ENCODE results near the gene HEG1. TPM values are rescaled to one million over a fixed set of nuclear protein-coding genes. Genes with fewer than 3 reads are reported as not detected.

Gene HEG1
- total RNA-seq, 2 experiments from 2014 or later: 6.0 to 7.9 TPM

DNA sequence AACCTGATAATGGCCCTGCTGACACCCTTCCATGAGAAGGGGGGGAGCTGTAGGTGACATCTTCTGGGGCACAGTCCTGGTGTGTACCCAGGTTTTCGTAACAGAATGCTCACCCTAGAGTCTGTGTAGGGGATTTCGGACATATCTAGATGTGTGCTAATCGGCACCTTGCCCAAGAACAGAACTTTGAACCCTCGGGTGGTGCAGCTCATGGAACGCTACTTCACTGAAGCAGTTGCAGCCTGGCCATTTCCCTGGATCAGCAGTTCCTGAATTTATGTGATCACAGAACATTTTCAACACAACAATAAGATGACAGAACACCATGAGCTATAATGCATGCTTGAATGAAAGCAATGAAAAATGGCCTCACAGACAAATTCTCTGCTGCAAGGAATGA, 63.8 kb downstream of the HEG1 start:
- H3K27ac Mint-ChIP-seq: no peak overlapping the region
- H3K9me3 Mint-ChIP-seq: no peaks in the 10 kb centered on the region
- H3K4me1 Mint-ChIP-seq (ENCODE audit: low read depth): no peaks in the 10 kb centered on the region
- no peaks in the 10 kb centered on the region for H3K27me3 Mint-ChIP-seq
- no peak overlapping the region for H3K4me3 Mint-ChIP-seq
- DNase-seq: no peak
- POLR2A ChIA-PET: interaction anchor here (0.6 kb wide), 1 partner anchor 71 kb away, joined by 3 read pairs; no protein-coding TSS in a partner anchor
- CTCF ChIA-PET: interaction anchor here (0.9 kb wide), 1 partner anchor 445 kb away, joined by 3 read pairs; no protein-coding TSS in a partner anchor
- intact Hi-C loops (cut with micrococcal nuclease): no loop called here
- H3K36me3 Mint-ChIP-seq: peaks cover 19% of the 10 kb centered on the region

DNA sequence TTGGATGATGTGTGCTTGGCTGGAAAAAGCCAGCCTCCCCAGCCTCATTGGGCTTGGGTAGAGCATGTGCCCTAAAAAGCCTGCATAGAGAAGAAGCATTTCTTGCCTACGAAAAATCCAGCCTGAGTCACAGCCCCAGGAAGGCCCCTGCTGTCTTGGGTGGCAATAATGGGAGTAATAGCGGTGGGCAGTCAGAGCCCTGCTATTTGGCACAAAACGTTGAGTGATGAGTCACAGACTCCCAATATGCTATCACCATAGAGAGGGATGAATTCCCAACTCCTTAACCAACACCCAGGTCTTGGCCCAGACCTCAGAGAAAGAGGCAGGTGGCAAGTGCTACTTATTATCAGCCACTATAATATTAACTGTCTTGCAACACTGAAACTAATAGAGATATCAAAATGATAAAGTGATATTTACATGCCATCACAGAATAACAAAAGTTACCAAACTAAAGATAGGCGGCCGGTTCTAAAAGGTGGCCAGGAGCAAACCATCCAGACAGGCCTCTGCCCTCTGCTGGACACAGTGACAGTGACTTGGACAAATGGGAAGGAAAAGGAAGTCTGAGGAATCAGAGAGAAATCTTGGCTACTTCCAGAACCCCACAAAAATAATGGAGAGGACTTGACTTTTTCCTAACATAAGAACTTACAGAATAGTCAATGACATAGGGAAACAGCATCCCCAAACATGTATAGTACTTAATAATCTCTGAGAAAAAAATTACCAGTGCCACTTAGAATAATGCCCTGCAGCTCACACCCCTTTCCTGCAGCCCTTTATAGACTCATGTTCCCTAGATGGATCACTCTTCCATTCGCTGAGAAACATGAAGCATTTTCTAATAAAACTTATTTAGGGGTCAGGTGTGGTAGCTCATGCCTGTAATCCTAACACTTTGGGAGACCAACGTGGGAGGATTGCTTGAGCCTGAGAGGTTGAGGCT, 69.3 kb downstream of the HEG1 start:
- Mint-ChIP-seq H3K4me3 (no peak overlapping the region), H3K4me1 (ENCODE audit: low read depth) (no peaks in the 10 kb centered on the region), H3K9me3 (no peaks in the 10 kb centered on the region), H3K27me3 (no peaks in the 10 kb centered on the region), H3K36me3 (peaks cover 7% of the 10 kb centered on the region), H3K27ac (no peak overlapping the region)
- DNase-seq: no peak
- POLR2A ChIA-PET: no interaction called here
- CTCF ChIA-PET: interaction anchor here (1.3 kb wide), 1 partner anchor 225 kb away, joined by 4 read pairs; no protein-coding TSS in a partner anchor
- intact Hi-C loops (cut with micrococcal nuclease): no loop called here

DNA sequence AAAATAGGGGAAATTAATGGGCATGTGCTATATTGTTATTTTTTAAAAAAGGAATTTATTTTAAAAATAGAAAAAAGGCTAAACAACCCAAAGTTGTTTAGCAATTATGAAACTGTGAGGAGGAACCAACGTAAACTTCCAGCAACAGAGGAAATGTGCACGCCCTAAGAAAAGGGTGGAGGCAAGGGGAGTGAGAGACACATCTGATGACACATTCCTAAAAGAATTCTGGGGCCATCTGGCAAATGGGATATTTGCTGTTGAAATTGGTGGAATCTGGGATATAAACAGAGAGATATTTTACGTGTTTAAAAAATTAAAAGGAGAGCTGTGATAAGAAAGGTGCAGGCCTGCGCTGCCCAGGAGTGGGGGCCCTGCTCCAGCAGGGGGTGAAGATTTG, 70.4 kb downstream of the HEG1 start:
- no peak for DNase-seq
- no peak overlapping the region for H3K27ac Mint-ChIP-seq
- no peaks in the 10 kb centered on the region for H3K4me1 Mint-ChIP-seq (ENCODE audit: low read depth)
- intact Hi-C loops (cut with micrococcal nuclease): no loop called here
- H3K36me3 Mint-ChIP-seq: peaks cover 2% of the 10 kb centered on the region
- H3K27me3 Mint-ChIP-seq: no peaks in the 10 kb centered on the region
- H3K9me3 Mint-ChIP-seq: no peaks in the 10 kb centered on the region
- POLR2A ChIA-PET: no interaction called here
- H3K4me3 Mint-ChIP-seq: no peak overlapping the region
- CTCF ChIA-PET: no interaction called here

DNA sequence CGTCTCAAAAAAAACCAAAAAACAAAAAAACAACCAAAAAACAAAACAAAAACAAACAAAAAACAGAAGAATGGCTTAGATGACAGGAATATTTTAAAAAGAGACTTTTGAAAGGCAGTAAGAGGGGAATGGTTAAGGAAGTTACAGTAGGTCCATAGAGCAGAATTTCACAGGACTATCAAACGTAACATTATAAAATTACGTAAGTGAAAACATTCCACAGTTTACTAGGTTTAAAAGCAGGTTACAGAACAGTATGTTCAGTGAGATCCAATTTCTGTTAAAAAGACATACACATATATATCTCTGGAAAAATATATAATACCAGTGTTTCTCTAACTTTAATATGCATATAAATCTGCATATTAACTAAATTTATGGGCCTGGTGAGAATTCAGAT, 71.0 kb downstream of the HEG1 start:
- ChIA-PET POLR2A (no interaction called here), CTCF (no interaction called here)
- no peak overlapping the region for H3K4me3 Mint-ChIP-seq
- no peaks in the 10 kb centered on the region for H3K9me3 Mint-ChIP-seq
- no peaks in the 10 kb centered on the region for H3K27me3 Mint-ChIP-seq
- intact Hi-C loops (cut with micrococcal nuclease): no loop called here
- no peaks in the 10 kb centered on the region for H3K4me1 Mint-ChIP-seq (ENCODE audit: low read depth)
- DNase-seq: no peak
- peaks cover 2% of the 10 kb centered on the region for H3K36me3 Mint-ChIP-seq
- no peak overlapping the region for H3K27ac Mint-ChIP-seq

DNA sequence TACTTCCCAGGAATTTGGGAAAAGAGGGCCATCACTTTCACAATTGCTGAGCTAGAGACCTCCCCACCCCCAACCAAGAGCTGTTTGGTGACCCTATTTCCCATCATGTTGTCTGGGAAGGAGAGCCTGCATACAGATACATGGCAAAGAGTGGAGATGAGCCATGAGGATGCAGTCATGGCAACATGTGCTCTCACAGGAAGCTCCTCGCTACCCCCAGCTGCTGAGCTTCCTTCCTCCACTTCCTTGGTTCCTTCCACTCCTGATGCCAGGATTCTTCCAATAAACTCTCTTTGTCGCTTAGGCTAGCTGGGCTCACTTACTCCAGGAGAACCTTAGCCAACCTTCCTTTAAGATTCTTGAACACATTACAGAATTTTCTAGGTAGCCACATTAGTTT, 72.9 kb downstream of the HEG1 start:
- Mint-ChIP-seq H3K36me3 (peaks cover 4% of the 10 kb centered on the region), H3K27ac (no peak overlapping the region), H3K4me3 (no peak overlapping the region), H3K9me3 (no peaks in the 10 kb centered on the region), H3K27me3 (no peaks in the 10 kb centered on the region), H3K4me1 (ENCODE audit: low read depth) (no peaks in the 10 kb centered on the region)
- intact Hi-C loops (cut with micrococcal nuclease): no loop called here
- ChIA-PET POLR2A (no interaction called here), CTCF (interaction anchor here (0.5 to 1.2 kb wide), 4 partner anchors 12 to 220 kb away, joined by 3 to 5 read pairs (median 4); no protein-coding TSS in a partner anchor)
- no peak for DNase-seq

DNA sequence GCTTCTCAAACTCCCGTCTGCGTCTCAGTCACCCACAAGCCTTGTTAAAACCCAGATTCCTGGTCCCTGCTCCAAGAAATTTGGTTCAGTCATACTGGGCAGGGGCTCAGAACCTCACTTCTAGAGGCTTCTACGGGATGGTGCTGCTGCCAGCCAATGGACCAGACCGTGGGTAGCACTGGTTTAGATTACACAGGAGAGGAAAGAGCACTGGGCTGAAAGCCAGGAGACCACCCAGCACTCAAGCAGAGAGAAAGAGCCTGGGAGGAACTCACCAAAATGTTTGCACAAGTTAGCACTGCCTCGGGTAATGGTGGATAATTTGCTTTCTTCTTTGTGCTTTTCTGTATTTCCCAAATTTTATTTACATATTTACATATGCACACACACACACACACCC, 74.3 kb downstream of the HEG1 start:
- ChIA-PET CTCF (no interaction called here), POLR2A (no interaction called here)
- H3K4me1 Mint-ChIP-seq (ENCODE audit: low read depth): no peaks in the 10 kb centered on the region
- H3K27me3 Mint-ChIP-seq: no peaks in the 10 kb centered on the region
- DNase-seq: no peak
- H3K9me3 Mint-ChIP-seq: no peaks in the 10 kb centered on the region
- no peak overlapping the region for H3K27ac Mint-ChIP-seq
- no peak overlapping the region for H3K4me3 Mint-ChIP-seq
- peaks cover 11% of the 10 kb centered on the region for H3K36me3 Mint-ChIP-seq
- intact Hi-C loops (cut with micrococcal nuclease): no loop called here

DNA sequence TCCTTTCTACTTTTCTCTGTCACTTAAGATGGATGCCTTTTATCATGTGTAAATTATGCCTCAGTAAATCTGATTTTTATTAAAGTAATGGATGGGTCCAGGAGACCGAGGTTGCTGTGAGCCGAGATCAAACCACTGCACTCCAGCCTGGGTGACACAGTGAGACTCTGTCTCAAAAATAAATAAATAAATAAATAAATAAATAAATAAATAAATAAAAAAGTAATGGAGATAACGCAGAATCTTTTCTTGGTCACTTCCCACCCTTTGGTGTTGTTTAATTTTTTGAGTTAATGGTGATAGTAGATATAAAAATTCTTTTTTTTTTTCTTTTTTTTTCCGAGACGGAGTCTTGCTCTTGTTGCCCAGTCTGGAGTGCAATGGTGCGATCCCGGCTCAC, 77.2 kb downstream of the HEG1 start:
- intact Hi-C loops (cut with micrococcal nuclease): no loop called here
- Mint-ChIP-seq H3K27ac (no peak overlapping the region), H3K9me3 (no peaks in the 10 kb centered on the region), H3K4me1 (ENCODE audit: low read depth) (no peaks in the 10 kb centered on the region), H3K4me3 (no peak overlapping the region), H3K36me3 (peaks cover 11% of the 10 kb centered on the region), H3K27me3 (no peaks in the 10 kb centered on the region)
- CTCF ChIA-PET: no interaction called here
- DNase-seq: no peak
- POLR2A ChIA-PET: no interaction called here

DNA sequence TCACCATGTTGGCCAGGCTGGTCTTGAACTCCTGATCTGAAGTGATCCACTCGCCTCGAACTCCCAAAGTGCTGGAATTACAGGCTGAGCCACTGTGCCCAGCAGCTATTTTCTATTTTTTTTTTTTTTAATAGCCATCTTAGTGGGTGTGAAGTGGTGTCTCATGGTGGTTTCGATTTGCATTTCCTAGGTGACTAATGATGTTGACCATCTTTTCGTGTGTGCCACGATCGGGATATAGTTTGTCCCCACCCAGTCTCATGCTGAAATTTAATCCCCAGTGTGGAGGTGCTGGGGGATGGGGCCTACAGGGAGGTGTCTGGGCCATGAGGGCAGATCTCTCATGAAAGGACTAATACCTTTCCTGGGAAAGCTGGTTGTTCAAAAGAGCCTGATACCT, 79.4 kb downstream of the HEG1 start:
- intact Hi-C loops (cut with micrococcal nuclease): no loop called here
- Mint-ChIP-seq H3K27me3 (no peaks in the 10 kb centered on the region), H3K9me3 (no peaks in the 10 kb centered on the region), H3K27ac (no peak overlapping the region), H3K4me3 (no peak overlapping the region), H3K4me1 (ENCODE audit: low read depth) (no peaks in the 10 kb centered on the region), H3K36me3 (peaks cover 16% of the 10 kb centered on the region)
- no peak for DNase-seq
- ChIA-PET CTCF (no interaction called here), POLR2A (no interaction called here)

DNA sequence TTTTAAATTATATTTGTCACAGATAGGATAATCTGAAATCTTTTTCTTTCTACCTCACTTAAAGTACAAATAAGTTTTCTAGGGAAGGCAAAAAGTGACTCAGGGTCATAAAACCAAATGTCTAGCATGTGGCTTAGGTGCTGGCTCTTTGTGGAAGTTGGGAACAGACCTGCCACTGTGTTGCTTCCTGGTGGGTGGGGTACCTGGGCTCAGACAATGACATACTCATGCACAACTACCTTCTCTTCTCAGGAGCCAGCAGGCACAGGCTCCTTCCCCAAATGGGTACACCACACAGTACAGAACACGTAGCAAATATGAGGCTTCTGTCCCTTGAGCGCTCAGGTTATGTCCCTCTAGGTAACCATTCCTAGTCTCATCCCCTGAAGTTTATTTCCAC, 81.1 kb downstream of the HEG1 start:
- intact Hi-C loops (cut with micrococcal nuclease): no loop called here

DNA sequence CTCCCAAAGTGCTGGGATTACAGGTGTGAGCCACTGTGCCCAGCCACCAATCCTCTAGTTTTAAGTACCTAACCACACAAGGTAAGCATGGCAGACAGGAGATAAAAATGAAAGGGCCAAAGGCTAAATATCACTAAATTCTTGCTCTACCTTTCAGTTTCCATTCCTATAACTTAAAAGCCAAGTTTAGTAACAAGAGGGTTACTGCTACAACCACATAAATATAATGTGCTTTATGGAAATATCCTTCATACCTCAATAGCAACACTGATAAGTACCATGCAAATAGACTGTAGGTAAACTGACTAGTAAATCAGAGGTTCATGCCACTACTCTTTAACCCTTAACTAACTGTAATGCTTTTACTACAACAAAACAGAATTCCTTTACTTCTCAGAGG, 82.5 kb downstream of the HEG1 start:
- no peaks in the 10 kb centered on the region for H3K27me3 Mint-ChIP-seq
- H3K4me3 Mint-ChIP-seq: no peak overlapping the region
- POLR2A ChIA-PET: no interaction called here
- peaks cover 23% of the 10 kb centered on the region for H3K36me3 Mint-ChIP-seq
- H3K4me1 Mint-ChIP-seq (ENCODE audit: low read depth): peaks cover 2% of the 10 kb centered on the region
- H3K27ac Mint-ChIP-seq: no peak overlapping the region
- H3K9me3 Mint-ChIP-seq: no peaks in the 10 kb centered on the region
- CTCF ChIA-PET: no interaction called here
- DNase-seq: no peak
- intact Hi-C loops (cut with micrococcal nuclease): no loop called here

More for the DNA sequence above, 81.1 kb downstream of the HEG1 start:
- POLR2A ChIA-PET: no interaction called here
- Mint-ChIP-seq H3K4me1 (ENCODE audit: low read depth) (no peaks in the 10 kb centered on the region), H3K4me3 (no peak overlapping the region), H3K27ac (no peak overlapping the region), H3K9me3 (no peaks in the 10 kb centered on the region), H3K27me3 (no peaks in the 10 kb centered on the region), H3K36me3 (peaks cover 24% of the 10 kb centered on the region)
- CTCF ChIA-PET: no interaction called here
- no peak for DNase-seq

DNA sequence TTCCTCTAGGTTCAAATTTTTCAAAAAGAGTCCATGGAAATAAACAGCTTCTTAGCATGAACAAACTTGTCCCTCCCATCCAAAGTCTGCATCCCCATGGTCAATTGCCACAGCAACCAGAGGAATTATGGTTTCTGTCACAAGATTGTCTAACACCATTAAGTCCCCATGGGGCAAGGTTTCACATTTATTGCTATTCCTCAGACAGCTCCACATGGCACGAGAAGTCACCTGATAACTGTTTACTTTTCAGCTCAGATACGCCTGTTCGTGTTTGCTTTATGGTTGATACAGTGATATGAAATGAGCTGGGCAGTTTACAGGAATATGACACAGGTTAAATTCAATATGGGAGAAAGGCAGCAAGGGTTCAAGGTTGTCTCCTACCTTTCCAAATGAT, 83.3 kb downstream of the HEG1 start:
- Mint-ChIP-seq H3K27ac (no peak overlapping the region), H3K9me3 (no peaks in the 10 kb centered on the region), H3K36me3 (peaks cover 22% of the 10 kb centered on the region), H3K27me3 (no peaks in the 10 kb centered on the region), H3K4me3 (no peak overlapping the region), H3K4me1 (ENCODE audit: low read depth) (peaks cover 2% of the 10 kb centered on the region)
- ChIA-PET POLR2A (no interaction called here), CTCF (interaction anchor here (0.8 kb wide), 1 partner anchor 178 kb away, joined by 3 read pairs; no protein-coding TSS in a partner anchor)
- intact Hi-C loops (cut with micrococcal nuclease): no loop called here
- DNase-seq: no peak

DNA sequence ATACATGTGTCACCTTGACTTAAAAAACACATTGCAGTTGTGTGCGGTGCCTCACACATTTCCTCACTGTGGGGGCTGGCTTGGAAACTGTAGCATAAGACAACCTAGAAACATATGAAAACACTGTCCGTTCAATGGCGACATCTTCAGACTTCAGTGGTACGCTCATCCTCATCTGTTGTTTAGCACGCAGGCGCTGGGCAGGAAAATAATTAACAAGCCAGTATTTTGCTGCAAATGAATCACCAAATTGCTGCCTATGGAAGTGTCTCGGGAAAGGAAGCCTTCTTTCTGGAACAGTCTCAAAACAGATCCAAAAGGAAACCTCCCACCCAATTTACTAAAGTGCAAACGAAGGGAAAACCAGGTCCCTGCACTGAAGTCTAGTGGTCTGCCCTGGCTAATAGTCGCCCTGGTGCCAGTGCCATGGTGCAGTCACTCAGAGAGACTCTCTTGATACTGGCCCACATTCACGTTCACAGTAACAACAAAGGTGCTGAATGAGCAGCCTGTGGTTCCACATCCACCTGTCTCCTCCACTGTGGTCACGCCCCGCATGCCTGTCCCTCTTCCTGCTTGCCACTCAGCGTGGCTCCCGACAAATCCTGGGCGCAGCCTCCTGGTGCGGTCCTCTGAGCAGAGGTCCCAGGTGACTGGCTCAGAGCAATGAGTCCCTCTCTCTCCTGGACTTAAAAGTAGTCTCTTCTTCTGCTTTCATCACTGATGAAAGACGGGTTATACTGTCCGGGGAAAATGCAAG, 85.7 kb downstream of the HEG1 start:
- H3K36me3 Mint-ChIP-seq: peaks cover 15% of the 10 kb centered on the region
- no peak overlapping the region for H3K27ac Mint-ChIP-seq
- POLR2A ChIA-PET: no interaction called here

More for the DNA sequence above, 85.7 kb downstream of the HEG1 start:
- intact Hi-C loops (cut with micrococcal nuclease): no loop called here
- DNase-seq: no peak
- Mint-ChIP-seq H3K9me3 (no peaks in the 10 kb centered on the region), H3K4me3 (no peak overlapping the region), H3K4me1 (ENCODE audit: low read depth) (peaks cover 2% of the 10 kb centered on the region), H3K27me3 (no peaks in the 10 kb centered on the region)
- CTCF ChIA-PET: no interaction called here

Measured in activated CD4-positive, alpha-beta memory T cell treated with anti-CD3 and anti-CD28 coated beads for 36 hours (primary cell).